NCI-H526 treated with DMSO at 0.1 percent for 48 hours (cell line): ENCODE results near the gene PRDM16.

ENCODE experiments used
- DNase-seq: peaks from one replicate; lab custom pipeline; 2025; lab: John Stamatoyannopoulos, UW

Gene PRDM16

GRCh38 chr1:3141129-3141528 is 72.1 kb downstream of the PRDM16 start:
- DNase-seq = no peak

GRCh38 chr1:3141836-3142235 is 72.8 kb downstream of the PRDM16 start:
- DNase-seq = no peak

- no peak for DNase-seq
These were observed 73.2 kb downstream of the PRDM16 start for GRCh38 chr1:3142236-3142635.

GRCh38 chr1:3142751-3143150 is 73.7 kb downstream of the PRDM16 start:
- DNase-seq = no peak

- DNase-seq = no peak
These were observed 76.7 kb downstream of the PRDM16 start for GRCh38 chr1:3145532-3146325.

- DNase-seq = no peak
These were observed 77.5 kb downstream of the PRDM16 start for GRCh38 chr1:3146458-3146857.

GRCh38 chr1:3146907-3147306 is 77.9 kb downstream of the PRDM16 start:
- no peak for DNase-seq

- no peak for DNase-seq
These were observed 79.2 kb downstream of the PRDM16 start for GRCh38 chr1:3148171-3148570.

DNA sequence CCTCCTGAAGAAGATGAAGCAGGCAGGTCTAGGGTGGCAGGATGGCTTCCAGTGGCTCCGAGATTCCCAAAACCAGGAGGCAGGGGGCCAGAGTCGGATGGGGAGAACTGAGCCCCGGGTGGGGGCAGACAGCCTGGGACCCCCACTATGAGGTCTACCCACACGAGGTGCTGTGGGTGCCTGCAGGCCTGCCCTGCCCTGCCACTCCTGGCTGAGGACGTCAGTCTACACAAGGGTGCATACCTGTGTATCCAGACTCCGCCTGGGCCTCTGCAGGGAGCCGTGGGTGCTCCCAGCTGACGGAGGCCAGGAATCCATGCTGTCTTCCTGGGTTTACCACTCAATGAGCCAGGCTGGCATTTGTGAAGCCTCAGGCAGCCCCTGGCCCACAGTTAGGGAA is 80.3 kb downstream of the PRDM16 start:
- DNase-seq = no peak

DNA sequence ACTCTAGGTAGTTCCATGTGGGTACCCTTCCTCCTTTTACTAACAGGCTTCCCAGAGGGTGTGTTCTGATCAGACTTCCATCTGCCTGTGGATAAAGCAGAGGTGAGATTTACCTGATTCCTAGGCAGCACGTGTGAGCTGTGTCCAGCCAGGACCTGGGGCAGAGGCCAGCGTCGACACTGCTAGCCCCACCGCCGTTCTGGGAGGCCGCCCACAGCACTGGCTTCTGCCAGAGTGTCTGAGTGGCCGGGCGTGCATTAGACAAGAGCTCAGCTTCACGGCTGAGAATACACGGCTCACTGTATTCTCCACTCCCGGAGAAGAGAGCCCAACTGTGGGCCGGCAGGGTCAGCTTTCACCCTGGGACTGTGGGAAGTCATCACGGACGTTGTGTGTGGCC is 82.5 kb downstream of the PRDM16 start:
- DNase-seq = no peak

DNA sequence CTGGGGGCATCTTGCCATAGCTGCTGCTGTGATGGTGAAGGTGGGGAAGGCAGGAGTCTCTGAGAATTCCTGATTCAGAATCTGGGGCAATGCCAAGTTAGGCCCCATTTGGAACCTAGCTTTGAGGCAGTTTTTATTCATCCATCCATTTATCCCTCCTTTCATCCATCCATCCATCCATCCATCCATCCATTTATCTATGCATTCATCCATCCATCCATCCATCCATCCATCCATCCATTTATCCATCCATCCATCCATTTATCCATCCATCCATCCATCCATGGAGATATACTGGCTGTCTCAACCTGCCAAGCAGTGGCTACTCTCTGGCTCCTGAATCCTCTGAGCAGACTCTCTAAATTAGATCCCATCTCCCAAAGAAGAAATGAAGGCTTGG is 83.1 kb downstream of the PRDM16 start:
- DNase-seq = no peak

GRCh38 chr1:3153197-3153596 is 84.2 kb downstream of the PRDM16 start:
- no peak for DNase-seq

DNA sequence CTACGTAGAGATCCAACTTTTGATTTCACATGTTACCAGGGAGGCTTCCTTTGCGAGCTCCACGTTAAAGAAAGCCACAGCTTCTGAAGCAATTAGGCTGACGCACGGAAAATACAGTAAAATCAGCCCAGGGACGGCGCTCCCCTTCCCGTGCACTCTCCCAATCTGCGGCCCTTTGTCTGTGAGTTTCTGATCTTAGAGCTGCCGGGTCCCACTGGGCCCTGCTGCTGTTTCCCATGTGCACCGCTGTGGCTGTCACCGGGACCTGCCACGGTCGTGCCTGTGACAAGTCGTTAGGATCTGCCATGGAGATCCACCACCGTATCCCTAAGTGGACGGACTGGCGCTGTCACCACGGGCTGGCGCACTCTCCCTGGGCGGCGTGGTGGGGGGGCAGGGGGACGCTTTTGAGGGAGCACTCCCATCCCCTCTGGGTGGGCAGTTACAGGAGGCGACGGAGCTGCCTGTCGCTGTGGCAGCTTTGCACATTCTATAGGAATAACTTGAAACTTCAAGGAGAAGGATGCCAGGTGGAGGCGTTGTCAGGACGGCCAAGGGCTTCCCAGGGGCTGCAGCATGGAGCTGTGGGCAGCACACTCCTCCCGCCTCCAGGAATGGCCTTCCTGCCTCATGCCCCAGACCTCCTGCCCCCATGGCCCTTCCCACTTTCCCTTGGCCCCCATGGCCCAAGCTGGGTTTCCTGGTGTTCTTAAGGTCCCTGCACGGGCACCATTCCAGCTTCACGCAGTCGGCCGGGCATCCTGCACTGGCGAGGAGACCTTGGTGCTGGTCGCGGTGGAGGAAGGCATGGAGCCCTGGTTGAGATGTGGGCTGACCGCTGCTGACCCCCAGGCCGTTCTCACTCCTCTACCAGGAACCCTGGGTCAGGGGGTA is 85.1 kb downstream of the PRDM16 start:
- DNase-seq = no peak

GRCh38 chr1:3155056-3155925 is 86.3 kb downstream of the PRDM16 start:
- no peak for DNase-seq

GRCh38 chr1:3155926-3156220 is 86.9 kb downstream of the PRDM16 start:
- no peak for DNase-seq

GRCh38 chr1:3156936-3157335 is 87.9 kb downstream of the PRDM16 start:
- DNase-seq = no peak

GRCh38 chr1:3158347-3158746 is 89.3 kb downstream of the PRDM16 start:
- no peak for DNase-seq

GRCh38 chr1:3159121-3159520 is 90.1 kb downstream of the PRDM16 start:
- no peak for DNase-seq

DNA sequence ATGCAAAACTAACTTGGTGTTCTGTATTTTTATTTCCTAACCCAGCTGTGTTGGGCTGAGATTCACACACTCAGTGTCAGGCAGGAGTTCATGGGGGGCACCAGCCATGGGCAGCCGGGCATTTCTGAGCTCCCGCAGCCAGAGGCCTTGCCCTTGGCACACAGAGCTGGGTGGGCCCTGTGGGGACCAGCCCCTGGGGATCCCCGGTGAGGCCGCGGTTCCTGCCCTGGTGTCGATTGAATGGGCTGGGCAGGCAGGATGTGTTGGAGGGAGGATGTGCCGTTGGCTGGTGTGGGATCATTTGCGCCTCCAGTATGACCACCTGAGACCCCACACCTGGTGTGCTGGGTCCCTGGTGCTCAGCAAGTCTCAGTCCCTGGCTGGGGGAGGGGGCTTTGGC is 91.0 kb downstream of the PRDM16 start:
- DNase-seq = no peak

DNA sequence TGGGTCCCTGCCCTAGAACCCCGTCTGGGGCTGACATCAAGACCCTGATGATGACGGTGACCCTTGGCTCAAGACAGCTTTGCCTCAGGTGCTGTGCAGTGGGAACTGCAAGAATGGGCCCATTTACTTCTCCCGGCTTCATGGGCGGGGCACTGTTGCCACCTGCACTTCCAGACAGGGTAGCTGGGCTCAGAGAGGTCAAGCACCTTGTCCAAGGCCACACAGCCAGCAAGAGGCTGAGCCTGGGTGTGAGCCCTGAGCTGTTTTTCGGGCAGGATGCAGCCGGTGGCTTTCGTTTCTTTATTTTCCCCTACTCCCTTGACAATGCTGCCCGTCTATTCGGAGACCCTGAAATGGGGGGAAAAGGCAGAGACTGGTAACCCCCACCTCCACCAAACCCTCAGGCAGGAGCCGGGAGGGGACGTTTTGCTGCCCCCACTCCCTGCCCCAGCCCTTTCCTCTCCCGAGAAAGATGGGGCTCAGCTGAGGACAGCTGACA is 91.7 kb downstream of the PRDM16 start:
- DNase-seq = no peak

DNA sequence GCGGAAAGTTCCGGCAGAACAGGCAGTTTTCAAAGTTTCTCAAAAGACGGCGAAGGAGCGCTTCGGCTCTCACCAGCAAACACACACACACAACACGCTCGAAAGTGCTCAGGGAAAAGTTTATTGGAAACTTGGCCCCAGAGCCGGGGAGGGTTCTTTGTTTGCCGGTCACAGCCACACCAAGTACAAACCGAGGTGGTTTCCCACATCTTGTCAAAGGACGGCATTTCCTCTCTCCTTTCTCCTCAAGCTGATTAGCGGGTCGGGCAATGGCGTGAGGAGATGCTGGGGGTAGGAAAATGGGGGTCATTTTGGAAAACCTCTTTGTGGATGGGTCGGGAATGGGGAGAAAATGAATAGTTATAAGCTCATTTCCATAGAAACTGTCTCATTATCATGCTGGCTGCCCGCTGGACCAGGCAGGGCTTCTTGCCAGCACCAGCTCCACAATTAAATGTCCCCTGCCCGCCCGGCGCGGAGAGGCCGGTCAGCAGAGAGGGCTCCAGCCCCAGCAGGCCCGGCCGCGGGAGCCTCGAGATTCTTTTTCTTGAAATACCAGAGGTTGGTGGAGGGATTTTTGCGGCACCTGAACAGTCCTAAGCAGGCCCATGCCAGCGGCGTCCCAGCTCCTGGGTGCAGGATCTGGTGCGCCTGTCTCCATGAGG is 92.3 kb downstream of the PRDM16 start:
- DNase-seq = no peak
